HG03378 (cell line): ENCODE results near the gene PIN1.

Experiments
- ATAC-seq: cut with Tn5 transposase; IDR thresholded peaks from one replicate; pipeline ENCODE4 v1.9.1; 2021; ENCODE audit warnings: mild to moderate bottlenecking, moderate library complexity; ENCODE audit not compliant: unreplicated experiment

PIN1 gene

DNA sequence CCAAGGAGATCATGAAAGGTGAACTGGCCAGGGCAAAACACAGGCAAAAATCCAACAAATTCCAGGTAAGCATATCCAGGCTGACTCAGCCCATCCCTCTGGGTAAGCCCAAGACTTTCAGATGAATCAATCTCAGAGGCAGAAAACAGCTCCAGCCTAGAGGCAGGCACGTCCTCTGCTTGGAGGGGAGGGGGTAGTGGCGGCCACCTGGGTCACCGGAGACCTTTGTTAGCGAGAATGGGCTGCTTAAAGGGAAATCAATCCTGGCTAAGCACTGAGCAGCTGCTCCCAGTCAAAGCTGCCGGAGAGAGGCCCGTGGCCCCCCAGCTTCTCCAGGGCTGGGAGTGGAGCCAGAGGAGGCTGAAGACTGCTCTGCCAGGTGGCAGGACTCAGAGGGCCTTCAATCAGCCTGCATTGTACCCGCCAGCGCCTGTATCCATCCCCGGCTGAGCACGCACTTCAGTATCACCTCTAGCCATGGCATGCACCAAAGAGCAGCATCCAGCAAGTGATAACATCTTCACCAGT is 48.2 kb downstream of the PIN1 start:
- ATAC-seq = no peak

DNA sequence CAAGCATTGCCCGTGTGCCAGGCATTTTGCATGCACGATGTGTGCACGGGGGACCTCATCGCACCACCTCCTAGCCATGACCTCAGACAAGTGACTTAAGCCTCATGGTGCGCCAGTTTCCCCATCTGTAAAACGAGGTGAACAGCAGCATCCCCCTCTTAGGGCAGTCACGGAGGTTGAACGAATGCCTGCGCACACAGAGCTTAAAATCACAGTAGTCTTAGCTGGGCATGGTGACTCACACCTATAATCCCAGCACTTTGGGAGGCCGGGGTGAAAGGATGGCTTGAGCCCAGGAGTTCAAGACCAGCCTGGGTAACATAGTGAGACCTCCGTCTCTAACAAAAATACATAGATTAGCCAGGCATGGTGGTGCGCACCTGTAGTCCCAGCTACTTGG is 48.6 kb downstream of the PIN1 start:
- ATAC-seq = no peak

GRCh38 chr19:9885077-9885552 is 50.0 kb downstream of the PIN1 start:
- ATAC-seq = no peak

- no peak for ATAC-seq
These were observed 56.7 kb downstream of the PIN1 start for GRCh38 chr19:9891609-9892373.
